ENCODE results near the gene NR3C2.

- TF ChIP-seq CTCF (IDR thresholded peaks at IDR 0.05; ENCODE audit: low read length) (no peak), EZH2 (optimal IDR thresholded peaks at IDR 0.05; ENCODE audit: low read depth, low read length) (no peak), EZH2phosphoT487 (IDR thresholded peaks at IDR 0.05; ENCODE audit: low read length) (no peak)
Measured at GRCh38 chr4:148263127-148263526, 179.1 kb downstream of the NR3C2 start.
